Lung (tissue), 12 donors: ENCODE results near the gene EIF2B1. TPM values are rescaled to one million over a fixed set of nuclear protein-coding genes. Genes with fewer than 3 reads are reported as not detected.
"Not testable (repeated sequence)": the region's sequence is repeated elsewhere in the genome, so short reads cannot be mapped to it uniquely, and the experiment has no call there.

Source experiments
- ATAC-seq: fragments of 200-7000 bp; cut with Tn5 transposase; one replicate; pipeline ENCODE4 v1.9.1; 2020; ENCODE audit warnings: moderate number of reproducible peaks; ENCODE audit not compliant: insufficient read depth, low FRiP score
- DNase-seq, 3 donors: peaks; one replicate each; pipeline ENCODE4 v3.0.0-alpha.2; 2013 to 2017
- H3K27ac ChIP-seq, 2 donors: one replicate each; pipeline ENCODE4 v1.5.1; 2013; ENCODE audit warnings: mild to moderate bottlenecking in 2 of 2, moderate library complexity in 2 of 2, control low read depth in 1 of 2, inconsistent platforms in 1 of 2, low read depth in 1 of 2, low read length in 1 of 2
- H3K27me3 ChIP-seq, 3 donors: one replicate each; pipeline ENCODE4 v1.5.1; 2013; ENCODE audit warnings: low read length in 2 of 3; ENCODE audit not compliant: control insufficient read depth in 3 of 3, insufficient read depth in 3 of 3
- H3K36me3 ChIP-seq, 4 donors: one replicate each; pipeline ENCODE4 v1.5.1; 2013; ENCODE audit warnings: low read length in 4 of 4, mild to moderate bottlenecking in 1 of 4, moderate library complexity in 1 of 4; ENCODE audit not compliant: control insufficient read depth in 4 of 4, insufficient read depth in 4 of 4
- H3K4me1 ChIP-seq, 5 donors: one replicate each; pipeline ENCODE4 v1.5.1; 2013; ENCODE audit warnings: low read length in 5 of 5, mild to moderate bottlenecking in 2 of 5, moderate library complexity in 1 of 5; ENCODE audit not compliant: control insufficient read depth in 5 of 5, insufficient read depth in 5 of 5
- H3K4me3 ChIP-seq: one replicate; pipeline ENCODE4 v1.5.1; 2013; ENCODE audit warnings: mild to moderate bottlenecking, control low read depth, moderate library complexity
- H3K9ac ChIP-seq, 2 donors: one replicate each; pipeline ENCODE4 v1.5.1; 2013; ENCODE audit warnings: low read length in 2 of 2, control low read depth in 1 of 2; ENCODE audit not compliant: insufficient read depth in 1 of 2
- H3K9me3 ChIP-seq, 4 donors: one replicate each; pipeline ENCODE4 v1.5.1; 2013; ENCODE audit warnings: low read length in 3 of 4, mild to moderate bottlenecking in 1 of 4, moderate library complexity in 1 of 4; ENCODE audit not compliant: control insufficient read depth in 4 of 4, insufficient read depth in 3 of 4
- CTCF ChIP-seq: IDR thresholded peaks from 2 replicates; pipeline ENCODE4 v1.5.1; 2012; ENCODE audit warnings: mild to moderate bottlenecking; ENCODE audit errors: control extremely low read depth, extremely low read depth
- WGBS, 2 donors: extraction: QIAGEN DNeasy Blood & Tissue Kit; methylation state at CpG; one replicate each; pipeline ENCODE4 v1.1.7; 2013; 5-methylcytosine and 5-hydroxymethylcytosine counted together
- polyA plus RNA-seq, 2 donors: library from polyadenylated mRNA; stranded (reverse); fragments of 200-250 nt; gene quantifications; one replicate each; pipeline ENCODE4 v1.2.1, GENCODE V29; 2013
- total RNA-seq, 2 donors: library from RNA; depleted of rRNA in 1 of 2; stranded (reverse); fragments of >200 nt in 1 of 2; gene quantifications; one replicate each; pipeline ENCODE4 v1.2.1, GENCODE V29; 2014 to 2021
- donor health status: control.
- donor health status: control.
- donor health status: Bipolar disorder and iron deficiency.
- donor health status: healthy.
- donor health status: DM: yes; HTN: yes; CAD: no.

EIF2B1 gene
- total and polyA plus RNA-seq, 4 donors, result 25.6 to 48.1 (median 33.1) TPM

GRCh38 chr12:123580772-123581171, 52.7 kb downstream of the EIF2B1 start:
- ATAC-seq (no peak), DNase-seq (no peak)
- no peak overlapping the region for H3K9ac ChIP-seq
- 92 to 98% methylated on average over 4 of the region's 4 CpGs for WGBS, 2 donors
- no peaks in the 10 kb centered on the region for H3K9me3 ChIP-seq
- peaks cover 0 to 22% (median 6%) of the 10 kb centered on the region in 5 donors for H3K4me1 ChIP-seq
- no peak overlapping the region for H3K4me3 ChIP-seq
- H3K27me3 ChIP-seq, result no peaks in the 10 kb centered on the region
- no peak for TF ChIP-seq CTCF
- H3K36me3 ChIP-seq, result peaks cover 0 to 8% (median 3%) of the 10 kb centered on the region in 4 donors
- H3K27ac ChIP-seq, result no peak overlapping the region

GRCh38 chr12:123578829-123579228, 54.7 kb downstream of the EIF2B1 start:
- not testable (repeated sequence) for H3K27ac ChIP-seq, H3K27me3 ChIP-seq, DNase-seq, H3K9ac ChIP-seq, H3K9me3 ChIP-seq, H3K36me3 ChIP-seq, ATAC-seq, H3K4me3 ChIP-seq
- WGBS, 2 donors, result 97 to 99% methylated on average over 4 of the region's 4 CpGs
- peaks cover 0 to 14% (median 3%) of the 10 kb centered on the region in 5 donors for H3K4me1 ChIP-seq

- 87 to 91% methylated on average over 3 of the region's 3 CpGs for WGBS, 2 donors
- Histone ChIP-seq H3K9ac (no peak overlapping the region), H3K36me3 (peaks cover 0 to 6% (median 2%) of the 10 kb centered on the region in 4 donors), H3K27me3 (no peaks in the 10 kb centered on the region), H3K4me3 (no peak overlapping the region), H3K4me1 (peaks cover 0 to 12% (median 3%) of the 10 kb centered on the region in 5 donors), H3K9me3 (no peaks in the 10 kb centered on the region), H3K27ac (no peak overlapping the region)
- TF ChIP-seq CTCF, result no peak
- DNase-seq (no peak), ATAC-seq (no peak)
Observed at GRCh38 chr12:123578243-123578642, 55.2 kb downstream of the EIF2B1 start.

GRCh38 chr12:123576611-123577010, 56.9 kb downstream of the EIF2B1 start:
- Histone ChIP-seq H3K36me3 (peaks cover 0 to 6% (median 2%) of the 10 kb centered on the region in 4 donors), H3K9ac (no peak overlapping the region), H3K27ac (no peak overlapping the region), H3K27me3 (no peaks in the 10 kb centered on the region), H3K4me1 (no peaks in the 10 kb centered on the region), H3K4me3 (no peak overlapping the region), H3K9me3 (no peaks in the 10 kb centered on the region)
- DNase-seq (no peak), ATAC-seq (no peak)
- 82 to 90% methylated on average over 1 of the region's 1 CpG for WGBS, 2 donors
- TF ChIP-seq CTCF, result no peak
